ENCODE measurements around the gene GFOD2.

GFOD2 gene

DNA sequence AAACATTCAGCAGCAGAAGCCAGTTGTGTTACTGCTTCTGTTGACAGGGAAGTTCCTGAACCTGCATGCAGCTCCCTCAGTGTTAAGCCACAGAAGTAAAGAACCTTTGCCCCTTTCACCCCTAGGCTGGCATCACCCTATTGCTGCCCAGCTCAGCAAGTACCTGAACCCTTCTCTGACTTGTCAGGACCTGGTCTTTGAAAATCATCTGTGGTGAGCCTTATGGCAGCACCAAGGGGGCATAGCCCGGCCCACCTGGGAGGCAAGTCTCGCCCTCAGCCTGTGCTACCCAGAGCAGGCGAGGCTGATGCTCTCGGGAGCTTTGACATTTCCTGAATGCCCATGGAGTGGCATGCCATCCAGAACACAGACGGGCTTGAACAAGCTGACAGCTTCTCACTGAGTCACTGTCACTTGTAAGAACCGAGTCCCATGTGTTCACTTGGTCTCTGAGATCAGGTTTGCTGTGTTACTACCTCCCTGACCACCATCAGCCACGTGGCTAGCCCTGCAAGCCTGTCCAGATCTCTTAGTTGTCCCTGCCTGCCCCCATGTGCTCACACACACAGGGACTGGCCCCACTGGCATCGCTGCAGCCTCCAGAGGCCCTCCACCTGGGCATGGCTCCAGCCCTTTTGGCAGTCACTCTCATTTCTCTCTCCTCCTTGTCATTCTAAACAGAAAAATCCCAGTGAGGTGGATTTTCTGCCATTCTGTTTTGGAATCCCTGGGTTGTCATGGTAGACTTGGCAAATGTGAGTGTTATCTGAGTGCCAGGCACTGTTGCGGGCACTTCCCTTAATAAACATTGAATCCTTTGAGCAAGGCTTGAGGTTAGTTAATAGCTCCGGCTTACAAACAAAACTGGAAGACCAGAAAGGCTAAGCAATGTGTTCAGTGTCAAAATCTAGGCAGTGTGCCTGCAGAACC, 77.1 kb downstream of the GFOD2 start:
- DNase-seq (ENCODE audit: low read depth in 2 of 2) = no peak

DNA sequence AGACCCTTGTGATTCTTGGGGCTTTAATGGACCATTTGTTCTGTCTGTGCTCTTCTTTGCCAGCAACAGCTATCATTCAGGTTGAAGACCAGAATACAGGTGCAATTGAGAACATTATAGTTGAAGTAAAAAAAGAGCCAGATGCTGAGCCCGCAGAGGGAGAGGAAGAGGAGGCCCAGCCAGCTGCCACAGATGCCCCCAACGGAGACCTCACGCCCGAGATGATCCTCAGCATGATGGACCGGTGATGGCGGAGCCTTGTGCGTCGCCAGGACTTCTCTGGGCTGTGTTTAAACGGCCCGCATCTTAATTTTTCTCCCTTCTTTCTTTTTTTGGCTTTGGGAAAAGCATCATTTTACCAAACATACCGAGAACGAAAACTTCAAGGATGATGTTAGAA, 81.5 kb downstream of the GFOD2 start:
- no peak for DNase-seq (ENCODE audit: low read depth in 2 of 2)

DNA sequence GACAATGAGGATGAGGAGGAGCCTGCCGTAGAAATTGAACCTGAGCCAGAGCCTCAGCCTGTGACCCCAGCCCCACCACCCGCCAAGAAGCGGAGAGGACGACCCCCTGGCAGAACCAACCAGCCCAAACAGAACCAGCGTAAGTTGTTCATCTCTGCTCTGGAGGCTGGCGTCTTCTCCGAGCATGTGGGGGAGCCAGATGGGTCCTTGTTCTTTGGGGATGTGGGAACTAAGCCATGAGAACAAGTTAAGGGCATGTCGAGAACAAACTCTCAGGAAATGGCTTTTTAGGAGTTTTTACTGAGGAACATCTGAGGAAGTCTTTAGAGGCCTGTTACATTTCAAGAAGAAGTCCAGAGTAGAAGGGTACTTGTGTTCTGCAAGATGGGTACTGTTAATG, 82.4 kb downstream of the GFOD2 start:
- DNase-seq (ENCODE audit: low read depth in 2 of 2) = no peak

DNA sequence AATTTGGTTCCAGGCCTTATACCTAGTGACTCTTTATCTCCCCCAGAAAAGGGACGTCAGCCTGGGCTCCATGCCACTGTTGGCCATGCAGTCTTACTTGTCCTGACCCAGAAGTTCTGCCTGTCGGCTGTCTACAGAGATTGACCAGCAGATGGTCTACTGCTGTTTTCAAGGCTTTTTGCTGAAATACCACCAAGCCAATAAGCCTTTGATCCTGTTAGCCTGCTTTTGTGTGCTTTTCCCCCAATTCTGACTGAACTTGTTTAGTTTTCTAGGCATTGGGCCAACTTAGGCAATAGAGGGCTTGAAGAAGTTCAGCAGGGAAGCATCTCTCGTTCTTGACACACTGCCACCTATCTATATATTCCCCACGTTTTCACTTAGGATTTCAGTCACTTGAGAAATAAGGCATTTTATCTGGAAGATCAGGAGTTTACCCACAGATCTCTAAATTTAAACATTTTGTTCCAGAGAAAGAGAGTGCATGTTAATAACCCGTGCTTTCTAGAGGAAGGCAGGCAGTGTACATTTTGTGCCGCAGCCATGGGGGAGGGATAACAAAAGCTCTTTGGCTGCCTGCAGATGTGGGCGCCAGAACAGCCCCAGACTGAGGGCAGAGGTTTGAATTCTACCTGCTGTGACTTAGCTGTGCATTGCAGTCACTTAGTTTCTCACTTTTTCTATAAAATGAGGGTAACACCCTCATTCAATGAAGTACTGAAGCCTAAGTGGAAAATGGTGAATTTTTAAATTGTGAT, 86.5 kb downstream of the GFOD2 start:
- no peak for DNase-seq (ENCODE audit: low read depth in 2 of 2)

DNA sequence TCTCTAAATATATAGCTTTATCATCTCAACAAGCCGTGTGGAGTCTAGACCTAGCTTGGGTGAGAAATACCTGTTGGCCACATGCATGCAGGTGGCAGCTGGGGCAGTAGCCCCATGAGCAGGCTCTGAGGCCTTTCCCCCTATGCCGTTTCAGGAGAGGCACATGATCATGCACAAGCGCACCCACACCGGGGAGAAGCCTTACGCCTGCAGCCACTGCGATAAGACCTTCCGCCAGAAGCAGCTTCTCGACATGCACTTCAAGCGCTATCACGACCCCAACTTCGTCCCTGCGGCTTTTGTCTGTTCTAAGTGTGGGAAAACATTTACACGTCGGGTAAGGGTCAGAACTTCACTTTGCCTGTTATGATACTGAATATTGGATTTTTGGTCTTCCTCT, 90.9 kb downstream of the GFOD2 start:
- no peak for DNase-seq (ENCODE audit: low read depth in 2 of 2)

Measured in stimulated activated CD8-positive, alpha-beta memory T cell treated with anti-CD3 and anti-CD28 coated beads, Interleukin-2, amount 100 ng/mL, for 48 hours (primary cell).